Prostate gland (tissue), 2 donors: ENCODE results near the gene RCC2. TPM values are rescaled to one million over a fixed set of nuclear protein-coding genes. Genes with fewer than 3 reads are reported as not detected.
A peak's percentile ranks its signal among the peaks of the same experiment; 100 is the strongest.
"Not testable (repeated sequence)": the region's sequence is repeated elsewhere in the genome, so short reads cannot be mapped to it uniquely, and the experiment has no call there.

Experiments
- DNase-seq: peaks from one replicate; pipeline ENCODE4 v3.0.0-alpha.2; 2019; ENCODE audit warnings: low spot score
- H3K27ac ChIP-seq, 2 donors: fragments of 200-600 bp; sonication (generic); 2 replicates each; pipeline ENCODE4 v1.5.1; 2017 to 2019
- H3K27me3 ChIP-seq: fragments of 200-600 bp; sonication (generic); replicated peaks from 2 replicates; pipeline ENCODE4 v1.5.1; 2019; ENCODE audit not compliant: insufficient read depth
- H3K36me3 ChIP-seq, 2 donors: fragments of 200-600 bp; sonication (generic); 1 replicate in 1 of 2; 2 replicates in 1 of 2; pipeline versions ENCODE4 v1.5.1 to v1.8.1; 2017 to 2019
- H3K4me1 ChIP-seq: fragments of 200-600 bp; sonication (generic); replicated peaks from 2 replicates; pipeline ENCODE4 v1.5.1; 2019
- H3K4me3 ChIP-seq, 2 donors: fragments of 200-600 bp; sonication (generic); 2 replicates each; pipeline ENCODE4 v1.5.1; 2017 to 2019
- H3K9me3 ChIP-seq: fragments of 200-600 bp; sonication (generic); 2 replicates; pipeline ENCODE4 v1.5.1; 2017
- POLR2A ChIP-seq: fragments of 450-650 bp; IDR thresholded peaks from one replicate; pipeline ENCODE4 v1.6.1; 2016; ENCODE audit warnings: antibody characterized with exemption, mild to moderate bottlenecking
- POLR2AphosphoS5 ChIP-seq: sonication (generic); formaldehyde crosslinking; IDR thresholded peaks from one replicate; pipeline ENCODE4 v1.6.1; 2017; ENCODE audit warnings: antibody characterized with exemption
- WGBS: methylation state at CpG from one replicate; pipeline ENCODE4 v1.1.5; 2018; 5-methylcytosine and 5-hydroxymethylcytosine counted together
- intact Hi-C: fragments of 100-400 bp; cut with DNase I; formaldehyde crosslinking; loops from one replicate; pipeline ENCODE4 v1.14.2; 2022
- total RNA-seq, 2 donors: library from RNA; depleted of rRNA; stranded (reverse); fragments of >200 nt; gene quantifications; one replicate each; pipeline ENCODE4 v1.1.0, GENCODE V29; 2016
- TF ChIP-seq, protein P1 (sequence below), 4 experiments: fragments of 200-600 bp in 2 of 4; fragments of 450-650 bp in 2 of 4; sonication (generic) in 2 of 4; IDR thresholded peaks; 1 replicate in 3 of 4; 2 replicates in 1 of 4; pipeline ENCODE4 v1.5.1; 2016 to 2019; ENCODE audit warnings: antibody characterized with exemption in 4 of 4, mild to moderate bottlenecking in 2 of 4, moderate library complexity in 2 of 4

The RCC2 gene
- total RNA-seq, 2 donors from 2014 or later: 42.6 to 65.4 TPM

- Histone ChIP-seq H3K4me3 (no peak overlapping the region), H3K27ac (no peak overlapping the region), H3K36me3 (peaks cover 2 to 4% of the 10 kb centered on the region in 2 donors), H3K27me3 (no peaks in the 10 kb centered on the region), H3K9me3 (no peaks in the 10 kb centered on the region), H3K4me1 (no peaks in the 10 kb centered on the region)
- TF ChIP-seq, protein P1, sequence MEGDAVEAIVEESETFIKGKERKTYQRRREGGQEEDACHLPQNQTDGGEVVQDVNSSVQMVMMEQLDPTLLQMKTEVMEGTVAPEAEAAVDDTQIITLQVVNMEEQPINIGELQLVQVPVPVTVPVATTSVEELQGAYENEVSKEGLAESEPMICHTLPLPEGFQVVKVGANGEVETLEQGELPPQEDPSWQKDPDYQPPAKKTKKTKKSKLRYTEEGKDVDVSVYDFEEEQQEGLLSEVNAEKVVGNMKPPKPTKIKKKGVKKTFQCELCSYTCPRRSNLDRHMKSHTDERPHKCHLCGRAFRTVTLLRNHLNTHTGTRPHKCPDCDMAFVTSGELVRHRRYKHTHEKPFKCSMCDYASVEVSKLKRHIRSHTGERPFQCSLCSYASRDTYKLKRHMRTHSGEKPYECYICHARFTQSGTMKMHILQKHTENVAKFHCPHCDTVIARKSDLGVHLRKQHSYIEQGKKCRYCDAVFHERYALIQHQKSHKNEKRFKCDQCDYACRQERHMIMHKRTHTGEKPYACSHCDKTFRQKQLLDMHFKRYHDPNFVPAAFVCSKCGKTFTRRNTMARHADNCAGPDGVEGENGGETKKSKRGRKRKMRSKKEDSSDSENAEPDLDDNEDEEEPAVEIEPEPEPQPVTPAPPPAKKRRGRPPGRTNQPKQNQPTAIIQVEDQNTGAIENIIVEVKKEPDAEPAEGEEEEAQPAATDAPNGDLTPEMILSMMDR (IDR thresholded peaks at IDR 0.05): peak; percentile 96 to 99 (median 97)
- TF ChIP-seq POLR2AphosphoS5 (peak; percentile 57), POLR2A (no peak)
- DNase-seq: peak; percentile 46
- WGBS: 35% methylated on average over 42 of the region's 42 CpGs
- intact Hi-C loops: loop anchor here (10.0 kb wide), 2 partner anchors 65 to 195 kb away; no protein-coding TSS in a partner anchor
Observed at GRCh38 chr1:17419626-17420328, 19.7 kb downstream of the RCC2 start.

DNA sequence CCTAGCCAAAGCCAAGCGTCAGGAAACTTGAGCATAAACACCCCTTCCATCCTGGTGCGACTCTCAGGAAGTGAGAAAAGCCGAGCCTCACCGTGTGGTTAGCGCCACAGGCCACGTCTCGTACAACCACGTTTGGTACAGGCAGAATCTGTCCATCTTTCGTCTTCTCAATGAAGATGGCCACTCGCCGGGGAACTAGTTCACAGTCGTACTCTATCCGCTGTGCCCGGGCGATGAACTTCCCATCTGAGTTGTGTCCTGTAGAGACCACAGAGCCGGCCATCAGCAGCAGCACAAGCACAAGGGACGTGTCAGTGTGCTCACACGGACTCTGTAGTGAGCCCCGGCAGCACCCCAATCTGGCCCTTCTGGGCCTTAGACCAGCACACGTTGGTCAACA is 23.1 kb downstream of the RCC2 start:
- Histone ChIP-seq H3K27me3 (no peaks in the 10 kb centered on the region), H3K4me1 (peaks cover 5% of the 10 kb centered on the region), H3K27ac (no peak overlapping the region), H3K4me3 (no peak overlapping the region), H3K9me3 (no peaks in the 10 kb centered on the region), H3K36me3 (peaks cover 0 to 4% of the 10 kb centered on the region in 2 donors)
- no peak for DNase-seq
- intact Hi-C loops: loop anchor here (10.0 kb wide), 1 partner anchor 68 kb away; no protein-coding TSS in a partner anchor
- 89% methylated on average over 20 of the region's 20 CpGs for WGBS
- TF ChIP-seq POLR2A (no peak), POLR2AphosphoS5 (no peak)
- TF ChIP-seq, protein P1 (IDR thresholded peaks at IDR 0.05): no peak

GRCh38 chr1:17414022-17414421 is 25.5 kb downstream of the RCC2 start:
- WGBS: 88% methylated on average over 2 of the region's 2 CpGs
- TF ChIP-seq, protein P1 (IDR thresholded peaks at IDR 0.05): no peak
- no peak for TF ChIP-seq POLR2A
- TF ChIP-seq POLR2AphosphoS5: no peak
- no peak for DNase-seq
- Histone ChIP-seq H3K27me3 (no peaks in the 10 kb centered on the region), H3K27ac (no peak overlapping the region), H3K36me3 (peaks cover 4 to 13% of the 10 kb centered on the region in 2 donors), H3K4me1 (peaks cover 5% of the 10 kb centered on the region), H3K9me3 (no peaks in the 10 kb centered on the region), H3K4me3 (no peak overlapping the region)
- intact Hi-C loops: loop anchor here (10.0 kb wide), 1 partner anchor 71 kb away; no protein-coding TSS in a partner anchor

DNA sequence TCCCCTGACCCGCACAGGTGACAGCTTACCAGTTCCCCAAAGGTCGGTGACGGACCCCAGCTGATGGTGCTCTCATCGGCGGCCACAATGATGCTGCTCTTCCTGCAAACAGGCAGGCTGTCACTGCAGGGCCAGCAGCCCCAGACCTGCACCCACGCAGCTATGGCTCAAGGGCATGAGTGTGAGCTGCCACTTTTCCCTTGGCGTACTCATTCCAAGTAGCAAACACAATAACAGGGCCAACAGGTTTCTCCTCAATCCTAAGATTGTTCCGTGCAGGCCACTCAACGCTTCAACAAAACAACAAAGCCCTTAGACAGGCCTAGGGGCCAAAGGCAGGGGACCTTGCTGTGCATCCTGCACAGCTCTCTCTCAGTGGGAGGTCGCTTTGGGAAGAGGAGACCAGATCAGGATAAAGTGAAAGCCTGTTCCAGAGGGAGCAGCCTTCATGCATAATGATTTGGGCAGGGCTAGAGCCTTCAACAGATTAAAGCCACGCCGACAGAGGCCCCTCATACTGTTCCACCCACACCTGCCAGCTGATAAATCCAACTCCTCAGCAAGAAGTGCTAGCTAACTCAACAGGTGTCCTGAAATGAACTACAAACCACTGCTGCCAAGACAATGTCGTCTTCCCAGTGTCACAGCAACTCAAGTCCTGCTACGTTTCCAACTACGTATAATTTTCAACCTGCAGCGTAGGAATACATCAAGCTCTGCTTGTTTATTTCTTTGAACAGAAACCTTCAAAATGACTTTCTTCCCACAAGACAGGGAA is 27.2 kb downstream of the RCC2 start:
- TF ChIP-seq POLR2AphosphoS5 (peak; percentile 40), POLR2A (no peak)
- Histone ChIP-seq H3K36me3 (peaks cover 4 to 17% of the 10 kb centered on the region in 2 donors), H3K4me3 (no peak overlapping the region), H3K9me3 (no peaks in the 10 kb centered on the region), H3K27ac (no peak overlapping the region), H3K27me3 (no peaks in the 10 kb centered on the region), H3K4me1 (peaks cover 5% of the 10 kb centered on the region)
- DNase-seq: peak; percentile 42
- 49% methylated on average over 16 of the region's 16 CpGs for WGBS
- intact Hi-C loops: loop anchor here (10.0 kb wide), 1 partner anchor 73 kb away; no protein-coding TSS in a partner anchor

- Histone ChIP-seq H3K27me3 (no peaks in the 10 kb centered on the region), H3K9me3 (no peaks in the 10 kb centered on the region), H3K4me3 (no peak overlapping the region), H3K4me1 (peaks cover 5% of the 10 kb centered on the region), H3K36me3 (peaks cover 4 to 13% of the 10 kb centered on the region in 2 donors), H3K27ac (no peak overlapping the region)
- DNase-seq: no peak
- WGBS: 86% methylated on average over 10 of the region's 10 CpGs
- no peak for TF ChIP-seq POLR2A
- TF ChIP-seq, protein P1 (IDR thresholded peaks at IDR 0.05): no peak
- no peak for TF ChIP-seq POLR2AphosphoS5
- intact Hi-C loops: no loop called here
Observed at GRCh38 chr1:17409391-17409811, 30.1 kb downstream of the RCC2 start.

- H3K27me3 ChIP-seq, H3K9me3 ChIP-seq, H3K27ac ChIP-seq, H3K4me1 ChIP-seq, DNase-seq, H3K4me3 ChIP-seq, intact Hi-C loops: not testable (repeated sequence)
- H3K36me3 ChIP-seq: peaks cover 4 to 13% of the 10 kb centered on the region in 2 donors
- WGBS: 90% methylated on average over 30 of the region's 30 CpGs
Observed at GRCh38 chr1:17407786-17408514, 31.5 kb downstream of the RCC2 start.

GRCh38 chr1:17406760-17407475 is 32.6 kb downstream of the RCC2 start:
- H3K9me3 ChIP-seq, H3K27me3 ChIP-seq, DNase-seq, H3K27ac ChIP-seq, H3K4me3 ChIP-seq, H3K4me1 ChIP-seq, intact Hi-C loops: not testable (repeated sequence)
- peaks cover 4 to 13% of the 10 kb centered on the region in 2 donors for H3K36me3 ChIP-seq
- WGBS: 66% methylated on average over 16 of the region's 16 CpGs
